Right lobe of liver (tissue), 6 donors: ENCODE measurements around the gene APLN. TPM values are rescaled to one million over a fixed set of nuclear protein-coding genes. Genes with fewer than 3 reads are reported as not detected.

Experiments
- ATAC-seq, 4 donors: fragments of 200-7000 bp; cut with Tn5 transposase; one replicate each; pipeline ENCODE4 v1.9.1; 2020; ENCODE audit warnings: mild to moderate bottlenecking in 4 of 4, moderate library complexity in 4 of 4
- DNase-seq, 3 donors: peaks; one replicate each; pipeline ENCODE4 v3.0.0-alpha.2; 2020
- H3K27ac ChIP-seq, 3 donors: fragments of 200-600 bp; one replicate each; pipeline ENCODE4 v1.8.0; 2022
- H3K27me3 ChIP-seq, 2 donors: fragments of 200-600 bp; one replicate each; pipeline ENCODE4 v1.8.0; 2022
- H3K36me3 ChIP-seq, 4 donors: fragments of 200-600 bp; sonication (generic) in 1 of 4; one replicate each; pipeline versions ENCODE4 v1.5.1 to v1.8.0; 2017 to 2022; ENCODE audit warnings: control low read depth in 1 of 4
- H3K4me1 ChIP-seq, 4 donors: fragments of 200-600 bp; sonication (generic) in 1 of 4; one replicate each; pipeline versions ENCODE4 v1.5.1 to v1.8.0; 2017 to 2022; ENCODE audit warnings: control low read depth in 1 of 4
- H3K4me3 ChIP-seq, 3 donors: fragments of 200-600 bp; one replicate each; pipeline ENCODE4 v1.8.0; 2022
- H3K9me3 ChIP-seq, 4 donors: fragments of 200-600 bp; sonication (generic) in 1 of 4; one replicate each; pipeline versions ENCODE4 v1.5.1 to v1.8.0; 2017 to 2022; ENCODE audit warnings: control low read depth in 1 of 4
- CTCF ChIP-seq, 4 donors: fragments of 200-600 bp in 3 of 4; fragments of 450-650 bp in 1 of 4; IDR thresholded peaks; one replicate each; pipeline versions ENCODE4 v1.5.1 to v1.8.0; 2016 to 2022; ENCODE audit warnings: antibody characterized with exemption in 4 of 4, mild to moderate bottlenecking in 2 of 4
- POLR2A ChIP-seq: fragments of 450-650 bp; IDR thresholded peaks from one replicate; pipeline ENCODE4 v1.6.1; 2017; ENCODE audit warnings: antibody characterized with exemption, mild to moderate bottlenecking
- WGBS: methylation state at CpG from one replicate; pipeline ENCODE4 v1.1.6; 2018; ENCODE audit warnings: low coverage, low lambda C conversion rate; ENCODE audit not compliant: insufficient coverage; ENCODE audit errors: missing lambda C conversion rate; 5-methylcytosine and 5-hydroxymethylcytosine counted together
- intact Hi-C, 2 donors: fragments of 100-400 bp; cut with DNase I; formaldehyde crosslinking; loops; one replicate each; pipeline versions ENCODE4 v1.11.2 to v1.14.1; 2022
- total RNA-seq, 6 experiments: library from RNA; depleted of rRNA in 2 of 6; stranded (reverse); fragments of >200 nt in 2 of 6; fragmentation: NEBNext Ultra II Directional in 3 of 6; extraction: Animal tissue kit (Norgen Biotek cat#: 25700) in 3 of 6; gene quantifications; one replicate each; pipeline versions ENCODE4 v1.1.0 to v1.2.4, GENCODE V29; 2016 to 2023
- donor health status: DM: no; HTN: yes; CAD: no.
- donor health status: DM: no; HTN: no; CAD: no.
- donor health status: DM: no; HTN: no; CAD: no.
- donor health status: DM: no; HTN: yes; CAD: no.
- donor health status: DM: no; HTN: yes; CAD: no.

APLN gene
- total RNA-seq, 6 experiments from 2014 or later = 0.17 to 5.3 (median 0.96) TPM

- ATAC-seq (no peak), DNase-seq (no peak)
- Histone ChIP-seq H3K4me1 (no peaks in the 10 kb centered on the region), H3K4me3 (no peak overlapping the region), H3K36me3 (no peaks in the 10 kb centered on the region), H3K9me3 (no peaks in the 10 kb centered on the region), H3K27me3 (no peaks in the 10 kb centered on the region), H3K27ac (no peak overlapping the region)
- intact Hi-C loops = loop anchor here in 1 of 2 donors (10.0 kb wide), 1 partner anchor 216 kb away; no protein-coding TSS in a partner anchor
- 41% methylated on average over 2 of the region's 4 CpGs for WGBS
- TF ChIP-seq POLR2A (no peak), CTCF (IDR thresholded peaks at IDR 0.05) (no peak)
Observed at GRCh38 chrX:129618997-129619396, 35.8 kb downstream of the APLN start.

GRCh38 chrX:129617420-129617819 is 37.3 kb downstream of the APLN start:
- Histone ChIP-seq H3K36me3 (no peaks in the 10 kb centered on the region), H3K27ac (no peak overlapping the region), H3K27me3 (no peaks in the 10 kb centered on the region), H3K4me1 (no peaks in the 10 kb centered on the region), H3K9me3 (no peaks in the 10 kb centered on the region), H3K4me3 (no peak overlapping the region)
- intact Hi-C loops = loop anchor here in 1 of 2 donors (10.0 kb wide), 1 partner anchor 217 kb away; no protein-coding TSS in a partner anchor
- WGBS = 72% methylated on average over 4 of the region's 6 CpGs
- ATAC-seq (no peak), DNase-seq (no peak)
- TF ChIP-seq CTCF (IDR thresholded peaks at IDR 0.05) = no peak
- TF ChIP-seq POLR2A = no peak

GRCh38 chrX:129614481-129615255 is 40.1 kb downstream of the APLN start:
- Histone ChIP-seq H3K36me3 (no peaks in the 10 kb centered on the region), H3K9me3 (no peaks in the 10 kb centered on the region), H3K27me3 (no peaks in the 10 kb centered on the region), H3K27ac (no peak overlapping the region), H3K4me3 (no peak overlapping the region), H3K4me1 (no peaks in the 10 kb centered on the region)
- ATAC-seq = no peak
- DNase-seq = no peak
- 74% methylated on average over 3 of the region's 5 CpGs for WGBS
- TF ChIP-seq CTCF (IDR thresholded peaks at IDR 0.05) (no peak), POLR2A (no peak)
- intact Hi-C loops = loop anchor here in 1 of 2 donors (10.0 kb wide), 1 partner anchor 220 kb away; no protein-coding TSS in a partner anchor

- H3K9me3 ChIP-seq = no peaks in the 10 kb centered on the region
- ATAC-seq = no peak
- no peak overlapping the region for H3K4me3 ChIP-seq
- TF ChIP-seq POLR2A (no peak), CTCF (IDR thresholded peaks at IDR 0.05) (no peak)
- no peaks in the 10 kb centered on the region for H3K36me3 ChIP-seq
- DNase-seq = no peak
- no peaks in the 10 kb centered on the region for H3K4me1 ChIP-seq
- intact Hi-C loops = loop anchor here in 1 of 2 donors (10.0 kb wide), 1 partner anchor 221 kb away; no protein-coding TSS in a partner anchor
- no peak overlapping the region for H3K27ac ChIP-seq
- no peaks in the 10 kb centered on the region for H3K27me3 ChIP-seq
Observed at GRCh38 chrX:129613596-129613995, 41.2 kb downstream of the APLN start.
